Neuron (in vitro differentiated cells): ENCODE measurements around the gene APPBP2.

Experiments
- H2AFZ ChIP-seq: one replicate; pipeline ENCODE4 v1.6.1; 2013; ENCODE audit warnings: low read depth, mild to moderate bottlenecking, inconsistent platforms, low read length, moderate library complexity
- H3K27me3 ChIP-seq: one replicate; pipeline ENCODE4 v1.6.1; 2013; ENCODE audit warnings: low read length; ENCODE audit not compliant: insufficient read depth
- H3K36me3 ChIP-seq: one replicate; pipeline ENCODE4 v1.6.1; 2013; ENCODE audit warnings: low read length; ENCODE audit not compliant: insufficient read depth
- H3K4me1 ChIP-seq: one replicate; pipeline ENCODE4 v1.6.1; 2013; ENCODE audit warnings: low read length; ENCODE audit not compliant: insufficient read depth
- H3K4me3 ChIP-seq: 2 replicates; pipeline ENCODE4 v1.5.1; 2013; ENCODE audit warnings: mild to moderate bottlenecking, low read length, moderate library complexity
- H3K9me3 ChIP-seq: one replicate; pipeline ENCODE4 v1.6.1; 2013; ENCODE audit warnings: low read length

APPBP2 gene

GRCh38 chr17:60545465-60546191, 19.6 kb upstream of the APPBP2 start:
- no peaks in the 10 kb centered on the region for H3K9me3 ChIP-seq
- no peaks in the 10 kb centered on the region for H3K36me3 ChIP-seq
- no peaks in the 10 kb centered on the region for H3K27me3 ChIP-seq
- no peak overlapping the region for H2AFZ ChIP-seq
- H3K4me3 ChIP-seq, result no peak overlapping the region
- no peaks in the 10 kb centered on the region for H3K4me1 ChIP-seq

DNA sequence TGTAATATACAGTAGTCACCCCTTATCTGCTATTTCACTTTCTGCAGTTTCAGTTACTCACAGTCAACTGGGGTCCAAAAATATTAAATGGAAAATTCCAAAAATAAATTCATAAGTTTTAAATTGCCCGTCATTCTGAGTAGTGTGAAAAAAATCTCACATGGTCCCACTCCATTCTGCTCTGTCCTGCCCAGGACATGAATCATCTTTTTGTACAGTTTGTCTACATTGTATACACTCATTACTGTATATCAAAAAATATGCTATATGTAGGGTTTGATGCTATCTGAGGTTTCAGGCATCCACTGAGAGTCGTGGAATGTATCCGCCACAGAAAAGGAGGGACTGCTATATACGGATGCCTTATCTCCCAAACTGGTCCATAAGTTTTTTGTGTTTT, 16.0 kb upstream of the APPBP2 start:
- no peaks in the 10 kb centered on the region for H3K9me3 ChIP-seq
- H3K36me3 ChIP-seq, result no peaks in the 10 kb centered on the region
- no peak overlapping the region for H3K4me3 ChIP-seq
- no peaks in the 10 kb centered on the region for H3K4me1 ChIP-seq
- no peaks in the 10 kb centered on the region for H3K27me3 ChIP-seq
- no peak overlapping the region for H2AFZ ChIP-seq

- H3K36me3 ChIP-seq, result no peaks in the 10 kb centered on the region
- no peak overlapping the region for H2AFZ ChIP-seq
- no peaks in the 10 kb centered on the region for H3K4me1 ChIP-seq
- no peaks in the 10 kb centered on the region for H3K9me3 ChIP-seq
- H3K27me3 ChIP-seq, result no peaks in the 10 kb centered on the region
- no peak overlapping the region for H3K4me3 ChIP-seq
These were observed 14.4 kb upstream of the APPBP2 start for GRCh38 chr17:60540460-60540859.

- H2AFZ ChIP-seq, result no peak overlapping the region
- H3K9me3 ChIP-seq, result no peaks in the 10 kb centered on the region
- no peak overlapping the region for H3K4me3 ChIP-seq
- no peaks in the 10 kb centered on the region for H3K36me3 ChIP-seq
- H3K27me3 ChIP-seq, result no peaks in the 10 kb centered on the region
- H3K4me1 ChIP-seq, result no peaks in the 10 kb centered on the region
These were observed 13.8 kb upstream of the APPBP2 start for GRCh38 chr17:60539807-60540206.

DNA sequence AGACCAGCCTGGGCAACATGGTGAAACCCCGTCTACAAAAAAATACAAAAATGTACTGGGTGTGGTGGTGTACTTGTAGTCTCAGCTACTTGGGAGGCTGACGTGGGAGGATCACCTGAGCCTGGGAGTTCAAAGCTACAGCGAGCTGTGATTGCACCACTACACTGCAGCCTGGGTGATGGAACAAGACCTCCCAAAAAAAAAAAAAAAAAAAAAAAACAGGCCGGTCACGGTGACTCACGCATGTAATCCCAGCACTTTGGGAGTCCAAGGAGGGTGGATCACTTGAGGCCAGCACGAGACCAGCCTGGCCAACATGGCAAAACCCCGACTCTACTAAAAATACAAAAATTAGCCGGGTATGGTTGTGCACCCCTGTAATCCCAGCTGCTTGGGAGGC, 12.7 kb upstream of the APPBP2 start:
- H3K9me3 ChIP-seq, result no peaks in the 10 kb centered on the region
- no peak overlapping the region for H2AFZ ChIP-seq
- H3K27me3 ChIP-seq, result no peaks in the 10 kb centered on the region
- no peaks in the 10 kb centered on the region for H3K36me3 ChIP-seq
- H3K4me1 ChIP-seq, result no peaks in the 10 kb centered on the region
- no peak overlapping the region for H3K4me3 ChIP-seq

DNA sequence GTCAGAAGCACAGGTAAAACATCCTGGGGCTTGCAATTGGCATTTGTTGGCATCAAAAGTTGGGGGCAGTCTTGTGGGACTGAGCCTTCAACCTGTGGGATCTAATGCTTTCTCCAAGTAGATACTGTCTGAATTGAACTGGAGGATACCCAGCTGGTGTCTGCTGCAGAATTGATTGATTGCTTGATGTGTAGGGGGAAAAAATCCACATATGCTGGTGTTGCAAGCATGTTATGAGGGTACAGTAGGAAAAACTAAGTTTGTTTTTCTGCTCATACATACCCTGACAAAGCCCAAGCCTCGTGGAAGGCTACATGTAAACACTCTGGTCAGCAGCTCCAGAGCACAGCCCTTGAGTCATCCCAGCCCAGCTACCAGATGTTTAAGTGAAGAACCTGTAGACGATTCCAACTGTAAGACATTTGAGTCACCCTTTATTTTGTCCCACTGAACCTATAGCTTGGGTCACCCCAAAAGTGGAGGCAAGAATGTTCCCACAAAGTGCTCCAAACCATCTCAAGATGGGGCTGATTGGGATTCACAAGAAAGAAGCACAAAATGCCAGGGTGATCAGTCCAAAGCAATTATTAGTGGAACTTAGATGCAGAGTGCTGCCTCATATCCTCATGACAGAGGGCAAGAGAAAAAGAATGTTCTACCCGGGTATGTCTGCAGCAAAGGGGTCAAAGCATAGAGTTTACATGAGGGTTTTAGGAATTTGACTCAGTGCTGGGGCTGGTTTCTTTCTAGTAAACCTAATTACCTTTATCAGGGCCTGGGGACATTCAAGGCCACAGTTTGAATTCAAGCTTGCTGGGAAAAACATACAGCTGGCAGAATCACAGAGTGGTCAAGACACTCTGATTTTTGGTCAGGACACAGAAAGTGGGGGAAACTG, 9.6 kb upstream of the APPBP2 start:
- H3K27me3 ChIP-seq, result no peaks in the 10 kb centered on the region
- H3K36me3 ChIP-seq, result no peaks in the 10 kb centered on the region
- H3K4me1 ChIP-seq, result no peaks in the 10 kb centered on the region
- no peaks in the 10 kb centered on the region for H3K9me3 ChIP-seq
- H2AFZ ChIP-seq, result no peak overlapping the region
- no peak overlapping the region for H3K4me3 ChIP-seq

DNA sequence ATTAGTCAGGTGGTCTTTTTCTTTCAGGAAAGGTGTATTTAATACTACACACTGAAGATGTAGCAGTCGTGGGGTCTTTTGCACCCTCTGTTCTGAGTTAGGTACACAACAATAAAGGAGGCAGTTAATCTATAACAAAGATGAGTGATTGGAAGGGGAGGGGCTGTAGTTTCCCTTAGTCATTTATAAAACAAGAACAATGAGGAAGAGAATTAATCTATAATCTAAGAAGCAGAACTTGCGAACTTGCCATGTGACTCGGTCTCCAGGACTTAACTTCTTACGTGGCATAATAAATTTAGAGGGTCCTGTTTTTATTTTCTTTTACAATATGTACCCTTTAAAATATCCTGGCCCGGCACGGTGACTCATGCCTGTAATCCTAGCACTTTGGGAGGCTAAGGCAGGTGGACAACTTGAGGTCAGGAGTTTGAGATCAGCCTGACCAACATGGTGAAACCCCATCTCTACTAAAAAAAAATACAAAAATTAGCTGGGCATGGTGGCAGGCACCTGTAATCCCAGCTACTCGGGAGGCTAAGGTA, 8.6 kb upstream of the APPBP2 start:
- H3K4me3 ChIP-seq, result no peak overlapping the region

GRCh38 chr17:60534010-60534555, 8.0 kb upstream of the APPBP2 start:
- peaks cover under 1% of the 10 kb centered on the region for H3K9me3 ChIP-seq
- H3K4me1 ChIP-seq, result no peaks in the 10 kb centered on the region
- no peak overlapping the region for H2AFZ ChIP-seq
- H3K36me3 ChIP-seq, result no peaks in the 10 kb centered on the region
- H3K4me3 ChIP-seq, result no peak overlapping the region
- no peaks in the 10 kb centered on the region for H3K27me3 ChIP-seq

More for the DNA sequence above, 8.6 kb upstream of the APPBP2 start:
- Histone ChIP-seq H3K27me3 (no peaks in the 10 kb centered on the region), H3K36me3 (no peaks in the 10 kb centered on the region), H3K4me1 (no peaks in the 10 kb centered on the region), H3K9me3 (no peaks in the 10 kb centered on the region), H2AFZ (no peak overlapping the region)

GRCh38 chr17:60529806-60530205, 3.8 kb upstream of the APPBP2 start:
- H3K27me3 ChIP-seq, result no peaks in the 10 kb centered on the region
- H2AFZ ChIP-seq, result no peak overlapping the region
- peaks cover 4% of the 10 kb centered on the region for H3K4me1 ChIP-seq
- peaks cover 2% of the 10 kb centered on the region for H3K9me3 ChIP-seq
- H3K4me3 ChIP-seq, result no peak overlapping the region
- H3K36me3 ChIP-seq, result peaks cover 2% of the 10 kb centered on the region

DNA sequence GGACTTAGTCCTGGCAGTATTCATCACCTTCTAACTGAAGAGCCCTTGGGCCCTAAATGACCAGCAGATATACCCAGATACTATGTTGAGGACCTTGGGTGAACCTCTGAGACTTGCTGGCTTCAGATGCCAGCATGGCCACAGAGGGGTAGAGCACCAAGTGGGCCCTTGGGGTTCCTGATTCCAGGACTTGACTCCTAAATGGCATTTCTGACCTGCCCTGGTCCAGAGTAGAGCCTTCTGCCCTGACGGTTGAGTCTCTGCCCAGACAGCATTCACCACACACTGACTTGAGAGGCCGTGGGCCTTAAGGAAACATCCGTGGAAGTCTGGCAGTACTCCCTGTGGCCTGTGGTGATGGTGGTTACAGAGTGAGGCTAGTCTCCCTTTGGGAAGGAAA, 2.8 kb upstream of the APPBP2 start:
- Histone ChIP-seq H3K36me3 (peaks cover 2% of the 10 kb centered on the region), H3K9me3 (peaks cover 2% of the 10 kb centered on the region), H3K4me3 (no peak overlapping the region), H3K27me3 (no peaks in the 10 kb centered on the region), H2AFZ (no peak overlapping the region), H3K4me1 (peaks cover 7% of the 10 kb centered on the region)

DNA sequence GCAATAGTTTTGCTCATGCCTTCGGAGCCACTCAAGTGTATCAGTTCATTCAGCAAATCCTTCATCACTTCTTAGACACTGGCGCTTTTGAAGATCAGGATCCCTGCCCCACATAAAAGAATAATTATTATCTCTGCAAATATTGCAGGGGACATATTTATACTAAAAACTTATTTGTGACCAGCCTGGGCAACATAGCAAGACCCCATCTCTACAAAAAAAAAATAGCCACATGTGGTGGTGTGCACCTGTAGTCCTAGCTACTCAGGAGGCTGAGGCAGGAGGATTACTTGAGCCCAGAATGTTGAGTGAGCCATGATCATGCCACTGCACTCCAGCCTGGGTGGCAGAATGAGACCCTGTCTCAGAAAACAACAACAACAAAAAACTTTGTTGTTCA, 1.7 kb upstream of the APPBP2 start:
- Histone ChIP-seq H2AFZ (no peak overlapping the region), H3K4me1 (peaks cover 9% of the 10 kb centered on the region), H3K36me3 (peaks cover 2% of the 10 kb centered on the region), H3K9me3 (peaks cover 2% of the 10 kb centered on the region), H3K4me3 (no peak overlapping the region), H3K27me3 (no peaks in the 10 kb centered on the region)

DNA sequence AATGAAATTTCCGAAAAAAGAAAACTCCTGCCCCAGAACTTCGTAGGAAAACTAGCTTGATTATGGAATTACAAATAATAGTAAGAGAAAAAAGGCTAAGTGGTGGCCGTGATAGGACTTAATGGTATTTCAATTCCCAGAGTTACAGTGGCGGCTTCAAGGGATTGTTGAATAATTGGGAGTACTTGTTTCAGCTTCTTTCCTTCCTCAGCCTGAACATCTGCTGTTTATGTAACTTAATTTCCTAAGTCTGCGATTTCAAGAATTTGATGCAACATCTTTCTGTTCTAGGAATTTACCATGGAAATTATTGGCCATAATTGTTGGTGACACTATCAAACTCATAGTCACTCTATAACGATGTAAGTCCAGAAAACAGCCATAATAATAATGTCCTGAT, 684 bp upstream of the APPBP2 start:
- Histone ChIP-seq H2AFZ (peak overlapping the region; percentile 88), H3K4me3 (peak overlapping the region; percentile 99), H3K4me1 (peaks cover 9% of the 10 kb centered on the region), H3K9me3 (peaks cover 2% of the 10 kb centered on the region), H3K27me3 (no peaks in the 10 kb centered on the region), H3K36me3 (peaks cover 4% of the 10 kb centered on the region)

- Histone ChIP-seq H2AFZ (peak overlapping the region; percentile 88), H3K9me3 (peaks cover 2% of the 10 kb centered on the region), H3K4me3 (peak overlapping the region; percentile 99), H3K4me1 (peaks cover 9% of the 10 kb centered on the region), H3K27me3 (no peaks in the 10 kb centered on the region), H3K36me3 (peaks cover 5% of the 10 kb centered on the region)
These were observed 736 bp downstream of the APPBP2 start for GRCh38 chr17:60525328-60525684.
